Brain microvascular endothelial cell (primary cell): Measurements from ENCODE around the gene CHORDC1.

Experiments used
- DNase-seq: peaks from one replicate; pipeline ENCODE4 v3.0.0-alpha.2; 2020
- H3K27ac ChIP-seq: fragments of 250-450 bp; sonication (Bioruptor Pico); 2 replicates; pipeline ENCODE4 v1.5.1; 2020; ENCODE audit warnings: mild to moderate bottlenecking, moderate library complexity
- H3K27me3 ChIP-seq: fragments of 250-450 bp; sonication (Bioruptor Pico); replicated peaks from 2 replicates; pipeline ENCODE4 v1.5.1; 2020; ENCODE audit warnings: mild to moderate bottlenecking
- H3K36me3 ChIP-seq: fragments of 250-450 bp; sonication (Bioruptor Pico); replicated peaks from 2 replicates; pipeline ENCODE4 v1.5.1; 2020; ENCODE audit warnings: mild to moderate bottlenecking
- H3K4me3 ChIP-seq: 2 replicates; pipeline ENCODE4 v1.5.1; 2011; ENCODE audit warnings: low read depth, mild to moderate bottlenecking, control low read depth, low read length, moderate library complexity
- in situ Hi-C: cut with HindIII; loops from 2 replicates; pipeline ENCODE4 v1.10.0; 2017; ENCODE audit warnings: low sequenced_read_pairs, low pct_ligation_motif_present
- TF ChIP-seq, protein P1 (sequence below): IDR thresholded peaks from 2 replicates; pipeline ENCODE4 v1.5.1; 2011; ENCODE audit warnings: low read depth, mild to moderate bottlenecking, moderate library complexity, low read length, control low read depth, inconsistent platforms; ENCODE audit errors: missing control alignments

The CHORDC1 gene

DNA sequence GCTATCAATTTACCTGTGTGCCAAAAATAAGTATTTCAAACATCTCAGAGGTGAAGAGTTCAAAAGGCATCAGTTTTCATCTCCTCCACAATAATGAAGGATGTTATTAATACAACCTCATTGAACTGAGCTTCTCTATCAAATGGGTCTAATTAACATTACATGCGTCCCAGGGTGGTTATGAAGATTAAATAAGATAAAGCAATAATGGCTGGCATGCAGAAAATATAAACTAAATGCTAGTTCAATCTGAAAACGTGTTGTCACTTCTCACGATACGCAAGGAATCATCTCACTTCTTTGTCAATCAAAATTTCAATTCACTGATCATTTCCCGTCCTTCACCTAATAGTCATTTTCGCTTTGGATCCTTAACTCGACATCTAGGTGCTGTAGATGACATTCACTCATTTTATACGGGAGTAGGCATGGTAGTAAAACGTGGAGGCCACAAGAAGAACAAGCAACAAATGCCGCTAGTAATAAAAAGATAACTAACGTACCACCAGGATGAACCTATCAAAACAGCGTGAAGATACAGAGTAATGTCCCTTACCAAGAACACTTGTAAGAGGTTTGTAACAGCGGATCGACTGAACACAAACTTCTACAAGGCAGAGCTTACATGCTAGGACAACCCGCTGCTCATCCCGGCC is 918 bp downstream of the CHORDC1 start:
- H3K27me3 ChIP-seq: no peaks in the 10 kb centered on the region
- no peaks in the 10 kb centered on the region for H3K36me3 ChIP-seq
- H3K4me3 ChIP-seq: peak overlapping the region; percentile 82
- in situ Hi-C loops: no loop called here
- no peak for DNase-seq
- TF ChIP-seq, protein P1, sequence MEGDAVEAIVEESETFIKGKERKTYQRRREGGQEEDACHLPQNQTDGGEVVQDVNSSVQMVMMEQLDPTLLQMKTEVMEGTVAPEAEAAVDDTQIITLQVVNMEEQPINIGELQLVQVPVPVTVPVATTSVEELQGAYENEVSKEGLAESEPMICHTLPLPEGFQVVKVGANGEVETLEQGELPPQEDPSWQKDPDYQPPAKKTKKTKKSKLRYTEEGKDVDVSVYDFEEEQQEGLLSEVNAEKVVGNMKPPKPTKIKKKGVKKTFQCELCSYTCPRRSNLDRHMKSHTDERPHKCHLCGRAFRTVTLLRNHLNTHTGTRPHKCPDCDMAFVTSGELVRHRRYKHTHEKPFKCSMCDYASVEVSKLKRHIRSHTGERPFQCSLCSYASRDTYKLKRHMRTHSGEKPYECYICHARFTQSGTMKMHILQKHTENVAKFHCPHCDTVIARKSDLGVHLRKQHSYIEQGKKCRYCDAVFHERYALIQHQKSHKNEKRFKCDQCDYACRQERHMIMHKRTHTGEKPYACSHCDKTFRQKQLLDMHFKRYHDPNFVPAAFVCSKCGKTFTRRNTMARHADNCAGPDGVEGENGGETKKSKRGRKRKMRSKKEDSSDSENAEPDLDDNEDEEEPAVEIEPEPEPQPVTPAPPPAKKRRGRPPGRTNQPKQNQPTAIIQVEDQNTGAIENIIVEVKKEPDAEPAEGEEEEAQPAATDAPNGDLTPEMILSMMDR: no peak
- H3K27ac ChIP-seq: peak overlapping the region; percentile 79

DNA sequence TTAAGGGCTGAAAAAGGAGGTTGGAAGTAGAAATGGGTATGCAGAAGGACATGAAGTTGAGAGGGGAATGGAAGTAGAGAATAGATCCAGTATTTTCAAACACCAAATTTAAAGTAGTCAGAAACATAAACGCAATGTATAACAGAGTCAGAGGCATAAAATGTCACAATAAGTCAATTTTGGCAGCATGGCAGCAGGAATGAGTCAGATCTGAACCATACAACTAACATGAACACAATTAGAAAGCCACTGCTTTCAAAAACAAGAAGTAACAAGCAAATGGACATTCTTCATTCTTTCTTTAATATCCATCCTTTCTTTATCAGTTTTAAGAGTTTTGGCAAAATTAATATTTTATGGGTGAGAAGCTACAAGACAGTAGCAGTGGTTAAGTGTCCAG is 2.5 kb downstream of the CHORDC1 start:
- Histone ChIP-seq H3K27me3 (no peaks in the 10 kb centered on the region), H3K27ac (no peak overlapping the region), H3K4me3 (no peak overlapping the region), H3K36me3 (no peaks in the 10 kb centered on the region)
- in situ Hi-C loops: no loop called here
- TF ChIP-seq, protein P1: no peak
- DNase-seq: peak; percentile 56

GRCh38 chr11:90219438-90219837 is 3.4 kb downstream of the CHORDC1 start:
- Histone ChIP-seq H3K4me3 (no peak overlapping the region), H3K36me3 (no peaks in the 10 kb centered on the region), H3K27me3 (no peaks in the 10 kb centered on the region), H3K27ac (no peak overlapping the region)
- in situ Hi-C loops: no loop called here
- TF ChIP-seq, protein P1: no peak
- no peak for DNase-seq

DNA sequence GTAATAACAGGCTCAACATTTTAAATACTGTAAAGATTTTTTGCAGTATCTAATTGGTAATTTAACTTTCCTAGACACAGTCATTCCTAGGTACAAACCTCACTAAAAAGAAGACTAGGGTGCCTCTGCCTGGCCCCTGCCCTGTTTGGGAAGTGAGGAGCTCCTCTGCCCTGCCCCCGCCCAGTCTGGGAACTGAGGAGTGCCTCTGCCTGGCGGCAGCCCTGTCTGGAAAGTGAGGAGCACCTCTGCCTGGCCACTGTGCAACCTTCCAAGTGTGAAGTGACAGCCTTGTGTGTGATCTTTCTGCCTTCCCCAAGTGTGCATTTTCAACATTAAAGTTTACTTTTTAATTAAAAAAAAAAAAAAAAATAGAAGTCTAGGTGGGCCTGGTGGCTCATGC is 4.2 kb downstream of the CHORDC1 start:
- TF ChIP-seq, protein P1: no peak
- no peak for DNase-seq
- in situ Hi-C loops: no loop called here
- Histone ChIP-seq H3K4me3 (no peak overlapping the region), H3K36me3 (peaks cover 4% of the 10 kb centered on the region), H3K27ac (no peak overlapping the region), H3K27me3 (no peaks in the 10 kb centered on the region)

DNA sequence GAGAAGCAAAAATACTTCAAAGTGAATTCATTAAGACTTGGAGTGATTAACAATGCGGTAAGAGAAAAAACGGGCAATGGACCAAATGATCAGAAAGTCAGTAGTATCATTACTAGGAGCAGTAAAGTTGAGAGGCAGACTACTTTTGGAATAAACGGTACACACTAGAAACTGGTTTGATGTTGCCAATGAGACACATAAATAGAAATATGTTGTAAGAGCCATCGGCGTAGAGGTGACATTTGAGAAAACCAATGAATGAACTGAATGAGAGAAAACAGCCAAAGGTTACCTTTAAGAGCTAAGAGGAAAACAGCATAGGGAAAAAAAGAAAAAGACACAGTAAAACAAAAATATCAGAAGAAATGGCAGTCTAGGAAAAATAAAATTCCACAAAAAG is 6.2 kb downstream of the CHORDC1 start:
- no peaks in the 10 kb centered on the region for H3K27me3 ChIP-seq
- DNase-seq: no peak
- no peak overlapping the region for H3K4me3 ChIP-seq
- no peak overlapping the region for H3K27ac ChIP-seq
- in situ Hi-C loops: no loop called here
- TF ChIP-seq, protein P1: no peak
- H3K36me3 ChIP-seq: peaks cover 8% of the 10 kb centered on the region

- Histone ChIP-seq H3K36me3 (peaks cover 19% of the 10 kb centered on the region), H3K4me3 (no peak overlapping the region), H3K27ac (no peak overlapping the region), H3K27me3 (no peaks in the 10 kb centered on the region)
- in situ Hi-C loops: no loop called here
- no peak for DNase-seq
- TF ChIP-seq, protein P1: no peak
Measured at GRCh38 chr11:90213322-90213721, 9.5 kb downstream of the CHORDC1 start.
